ENCODE results near the gene PACS2. TPM values are rescaled to one million over a fixed set of nuclear protein-coding genes. Genes with fewer than 3 reads are reported as not detected.

The PACS2 gene
- total RNA-seq, 2 donors from 2014 or later, result 61.3 to 69.4 TPM

- no peak for DNase-seq (ENCODE audit: low spot score)
- intact Hi-C loops (cut with DNase I), result no loop called here
Observed at GRCh38 chr14:105307052-105307727, 7.4 kb upstream of the PACS2 start.

- intact Hi-C loops (cut with DNase I), result no loop called here
- no peak for DNase-seq (ENCODE audit: low spot score)
Observed at GRCh38 chr14:105309371-105309770, 5.2 kb upstream of the PACS2 start.

- intact Hi-C loops (cut with DNase I), result no loop called here
- no peak for DNase-seq (ENCODE audit: low spot score)
Observed at GRCh38 chr14:105311838-105312237, 2.7 kb upstream of the PACS2 start.

GRCh38 chr14:105312973-105313372 lies 1.6 kb upstream of the PACS2 start:
- intact Hi-C loops (cut with DNase I), result no loop called here
- no peak for DNase-seq (ENCODE audit: low spot score)

GRCh38 chr14:105313381-105314286 lies 914 bp upstream of the PACS2 start:
- DNase-seq (ENCODE audit: low spot score), result no peak
- intact Hi-C loops (cut with DNase I), result no loop called here

GRCh38 chr14:105315211-105315721 lies 718 bp downstream of the PACS2 start:
- intact Hi-C loops (cut with DNase I), result no loop called here
- DNase-seq (ENCODE audit: low spot score), result peak; percentile 84

- peak; percentile 81 for DNase-seq (ENCODE audit: low spot score)
- intact Hi-C loops (cut with DNase I), result no loop called here
Observed at GRCh38 chr14:105315941-105316576, 1.5 kb downstream of the PACS2 start.

GRCh38 chr14:105316577-105316941 lies 2.0 kb downstream of the PACS2 start:
- no peak for DNase-seq (ENCODE audit: low spot score)
- intact Hi-C loops (cut with DNase I), result no loop called here

- DNase-seq (ENCODE audit: low spot score), result no peak
- intact Hi-C loops (cut with DNase I), result no loop called here
Observed at GRCh38 chr14:105316968-105317510, 2.5 kb downstream of the PACS2 start.

GRCh38 chr14:105317546-105317945 lies 3.0 kb downstream of the PACS2 start:
- intact Hi-C loops (cut with DNase I), result no loop called here

GRCh38 chr14:105322791-105323556 lies 8.4 kb downstream of the PACS2 start:
- no peak for DNase-seq (ENCODE audit: low spot score)
- intact Hi-C loops (cut with DNase I), result no loop called here

More at GRCh38 chr14:105317546-105317945, 3.0 kb downstream of the PACS2 start:
- DNase-seq (ENCODE audit: low spot score), result peak; percentile 88

- intact Hi-C loops (cut with DNase I), result no loop called here
- no peak for DNase-seq (ENCODE audit: low spot score)
Observed at GRCh38 chr14:105323663-105324062, 9.1 kb downstream of the PACS2 start.

- DNase-seq (ENCODE audit: low spot score), result no peak
- intact Hi-C loops (cut with DNase I), result no loop called here
Observed at GRCh38 chr14:105324080-105324778, 9.7 kb downstream of the PACS2 start.

- no peak for DNase-seq (ENCODE audit: low spot score)
- intact Hi-C loops (cut with DNase I), result no loop called here
Observed at GRCh38 chr14:105324871-105325270, 10.3 kb downstream of the PACS2 start.

GRCh38 chr14:105325303-105325702 lies 10.8 kb downstream of the PACS2 start:
- intact Hi-C loops (cut with DNase I), result no loop called here
- DNase-seq (ENCODE audit: low spot score), result no peak

GRCh38 chr14:105325716-105326567 lies 11.4 kb downstream of the PACS2 start:
- intact Hi-C loops (cut with DNase I), result no loop called here
- no peak for DNase-seq (ENCODE audit: low spot score)

GRCh38 chr14:105326568-105326867 lies 12.0 kb downstream of the PACS2 start:
- no peak for DNase-seq (ENCODE audit: low spot score)
- intact Hi-C loops (cut with DNase I), result no loop called here
